GM18873 (cell line): ENCODE measurements around the gene RPS6KA1.

Source experiments
- ATAC-seq: cut with Tn5 transposase; IDR thresholded peaks from one replicate; pipeline ENCODE4 v1.9.1; 2021; ENCODE audit warnings: mild to moderate bottlenecking, moderate library complexity, moderate number of reproducible peaks; ENCODE audit not compliant: unreplicated experiment, low FRiP score

The RPS6KA1 gene

DNA sequence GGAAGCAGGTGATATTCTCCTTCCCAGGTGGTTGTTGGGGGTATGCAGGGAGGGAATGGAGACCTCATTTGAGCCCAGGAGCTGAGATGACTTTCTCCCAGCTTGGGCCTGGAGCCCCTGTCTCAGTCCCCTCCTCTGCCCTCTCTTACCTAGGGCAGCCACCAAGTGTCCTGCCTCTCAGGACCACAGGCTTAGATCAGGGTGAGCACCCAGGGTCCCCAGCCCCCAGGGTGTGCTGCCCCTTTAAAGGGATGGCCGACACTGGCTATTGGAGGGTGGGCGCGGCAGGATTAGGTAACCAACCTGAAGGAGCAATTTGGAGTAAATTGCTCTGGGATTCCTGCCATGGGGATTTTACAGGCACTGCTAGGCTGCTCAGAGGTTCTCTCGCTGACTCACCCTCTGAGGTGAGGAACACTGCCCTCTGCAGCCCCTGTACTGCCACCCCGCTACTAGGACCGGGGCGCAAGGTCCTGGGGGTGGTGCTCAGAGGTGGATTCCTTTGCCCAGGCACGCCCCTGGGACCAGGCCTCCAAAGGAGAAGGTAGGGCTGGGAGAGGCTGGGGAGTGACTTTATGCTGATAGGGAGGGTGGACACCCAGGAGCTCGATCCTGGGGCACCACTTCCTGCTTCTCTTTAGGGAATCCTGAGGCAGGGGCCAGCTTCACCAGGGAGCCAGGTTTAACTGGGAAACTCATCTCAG is 1.5 kb downstream of the RPS6KA1 start:
- ATAC-seq, result no peak

DNA sequence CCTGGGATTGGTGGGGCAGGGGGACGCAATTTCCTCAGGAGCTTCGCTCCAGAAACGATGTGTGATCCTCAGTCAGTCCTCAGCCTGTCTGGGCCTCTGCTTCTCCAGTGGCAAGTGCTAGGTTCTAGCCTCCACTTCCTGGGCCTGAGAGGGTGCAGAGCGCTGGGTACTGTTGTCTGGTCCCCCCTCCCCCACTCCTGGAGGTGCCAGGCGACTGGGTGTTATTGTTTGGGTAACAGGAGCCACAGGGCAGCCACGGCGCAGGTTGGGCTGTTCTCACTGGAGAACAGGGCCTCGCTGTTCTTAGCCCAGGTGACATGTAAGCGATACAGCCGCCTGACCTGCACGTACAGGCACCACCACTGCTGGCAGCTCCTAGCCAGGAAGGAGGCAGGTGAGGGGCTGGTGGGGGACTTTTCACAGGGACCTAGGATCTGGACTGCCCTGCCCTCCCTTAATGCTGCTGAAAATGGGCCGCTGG is 2.1 kb downstream of the RPS6KA1 start:
- ATAC-seq, result no peak

DNA sequence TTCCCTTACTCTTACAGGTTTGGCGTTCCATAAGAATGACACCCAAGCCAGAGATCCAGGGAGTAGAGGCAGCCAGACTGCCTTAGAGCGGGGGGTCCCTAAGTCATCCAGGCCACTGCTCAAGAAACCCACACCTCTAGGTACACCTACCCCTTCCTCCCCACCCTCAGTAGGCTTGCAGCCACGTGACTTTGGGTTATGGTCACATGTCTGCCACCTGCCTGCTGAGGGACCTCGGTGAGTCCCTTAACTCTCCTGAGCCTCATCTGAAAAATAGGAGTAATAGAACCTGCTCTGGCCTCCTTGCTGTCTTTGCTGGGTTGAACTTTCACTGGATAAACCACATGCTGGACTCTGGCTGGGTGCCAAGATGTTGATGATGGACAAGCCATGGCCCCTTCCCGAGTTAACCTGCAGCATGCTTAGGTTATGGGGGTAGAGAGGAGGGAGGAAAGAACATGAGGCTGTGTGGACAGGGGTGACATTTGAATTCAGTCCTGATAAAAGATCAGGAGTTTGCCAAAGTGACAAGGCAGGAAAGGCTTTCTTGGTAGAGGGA is 4.5 kb downstream of the RPS6KA1 start:
- no peak for ATAC-seq

DNA sequence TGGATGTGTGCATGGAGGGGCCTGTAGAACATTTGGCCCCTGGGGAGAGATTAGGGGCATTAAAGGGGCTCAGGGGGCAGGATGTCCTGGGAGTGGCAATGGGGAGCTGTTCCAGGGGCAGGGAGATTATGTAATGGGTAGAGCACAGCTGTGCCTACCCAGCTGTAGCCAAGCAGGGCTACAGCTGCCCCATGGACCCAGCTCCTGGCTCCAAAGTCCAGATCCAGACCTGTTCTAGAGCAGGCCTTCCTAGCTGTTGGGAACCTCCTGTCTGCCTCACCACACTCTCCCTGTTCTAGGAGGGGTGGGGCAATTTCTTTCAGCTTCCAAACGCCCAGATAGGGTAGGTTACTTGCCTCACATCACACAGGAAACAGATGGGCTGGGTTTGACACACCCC is 5.6 kb downstream of the RPS6KA1 start:
- ATAC-seq, result no peak

DNA sequence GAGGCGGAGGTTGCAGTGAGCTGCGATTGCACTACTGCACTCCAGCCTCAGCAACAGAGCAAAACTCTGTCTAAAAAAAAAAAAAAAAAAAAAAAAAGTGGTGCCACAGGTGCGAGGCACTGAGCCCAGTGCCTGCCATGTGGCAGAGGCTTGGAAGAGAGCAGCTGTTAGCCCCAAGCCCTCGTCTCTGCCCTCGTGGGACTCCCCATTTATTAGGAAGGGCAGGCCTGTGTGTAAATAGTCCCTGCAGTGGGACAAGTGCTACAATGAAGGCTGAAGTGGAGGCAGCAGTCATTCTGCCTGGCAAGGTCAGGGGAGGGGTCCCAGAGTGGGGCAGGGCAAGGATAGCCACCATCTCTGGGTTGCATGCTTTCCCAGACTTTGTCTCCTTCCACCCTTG is 6.5 kb downstream of the RPS6KA1 start:
- ATAC-seq, result no peak

DNA sequence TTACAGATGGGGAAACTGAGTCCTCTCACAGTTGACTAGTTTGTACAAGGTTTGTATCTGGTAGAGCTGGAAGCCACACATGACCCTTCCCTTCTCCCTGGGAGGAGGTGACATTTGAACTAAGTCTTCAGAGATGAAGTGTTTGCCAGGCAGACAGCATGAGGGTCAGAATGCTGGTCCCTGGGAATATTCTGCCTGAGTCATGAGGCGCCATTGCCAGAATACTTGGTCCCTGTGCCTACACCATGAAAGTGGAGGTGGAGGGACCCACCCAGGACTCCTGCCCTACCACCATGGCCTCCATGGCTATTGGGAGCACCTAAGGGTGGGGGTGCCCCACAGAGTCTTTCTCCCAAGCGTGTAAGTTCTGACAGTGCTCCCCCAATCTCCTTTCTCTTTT is 7.0 kb downstream of the RPS6KA1 start:
- no peak for ATAC-seq

DNA sequence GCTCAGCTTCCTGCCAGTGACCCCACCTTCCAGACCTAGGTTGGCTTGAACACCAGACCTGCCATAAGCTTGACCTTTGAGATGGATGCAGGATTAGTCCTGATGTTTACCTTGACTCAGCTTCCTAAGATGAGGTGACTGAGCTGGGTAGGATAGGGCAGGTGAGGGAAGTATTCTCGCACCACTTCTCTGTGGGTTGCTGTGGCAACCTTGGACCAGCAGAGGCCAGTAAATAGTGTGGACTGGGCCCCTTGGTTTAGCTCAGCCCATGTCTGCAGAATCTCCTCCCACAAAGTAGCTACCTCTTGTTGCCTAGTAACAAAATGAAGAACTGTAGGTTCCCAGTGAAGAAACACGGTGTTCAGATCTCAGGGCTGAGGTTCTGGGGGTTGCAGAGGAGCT is 8.4 kb downstream of the RPS6KA1 start:
- ATAC-seq, result no peak

DNA sequence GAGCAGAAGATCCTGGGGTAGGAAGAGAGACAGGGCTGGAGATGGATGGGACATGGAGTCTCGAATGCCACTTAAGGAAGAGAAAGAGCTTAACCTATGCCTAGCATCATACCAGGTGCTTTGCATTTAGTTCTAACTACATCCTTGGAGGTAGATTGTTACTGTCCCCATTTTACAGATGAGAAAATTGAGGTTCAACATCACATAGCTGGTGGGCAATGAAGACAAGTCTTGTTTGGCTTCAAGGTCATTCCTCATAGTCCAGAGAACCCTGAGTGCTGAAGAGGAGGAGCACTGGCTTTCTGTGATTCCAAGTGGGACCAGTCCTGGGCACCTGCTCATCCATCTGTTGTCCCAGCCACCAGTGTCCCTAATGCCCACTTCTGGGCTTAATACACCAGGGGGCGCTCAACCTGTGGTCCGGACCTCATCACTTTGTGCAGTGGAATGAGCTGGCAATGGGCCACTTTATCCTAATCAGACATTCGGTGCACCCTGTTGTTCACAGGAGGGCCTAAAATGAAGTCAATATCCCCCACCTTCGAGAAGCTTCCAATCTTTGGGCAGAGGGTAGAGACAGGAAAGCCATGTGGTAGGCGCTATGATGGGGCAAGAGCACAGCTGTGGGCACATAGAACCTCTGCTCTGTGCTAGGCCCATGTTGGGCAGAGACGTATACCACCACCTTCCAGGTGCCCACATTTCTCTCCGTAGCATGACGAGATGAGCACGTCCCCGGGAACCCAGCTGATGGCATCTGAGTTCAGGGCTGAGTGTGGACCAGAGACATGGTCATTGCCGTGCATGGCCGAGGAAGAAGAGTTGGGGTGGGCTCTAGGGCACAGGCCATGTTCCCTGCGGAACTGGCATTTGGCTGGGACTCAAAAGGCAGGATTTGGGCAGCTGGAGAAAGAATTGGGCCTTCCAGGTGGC is 9.2 kb downstream of the RPS6KA1 start:
- no peak for ATAC-seq

DNA sequence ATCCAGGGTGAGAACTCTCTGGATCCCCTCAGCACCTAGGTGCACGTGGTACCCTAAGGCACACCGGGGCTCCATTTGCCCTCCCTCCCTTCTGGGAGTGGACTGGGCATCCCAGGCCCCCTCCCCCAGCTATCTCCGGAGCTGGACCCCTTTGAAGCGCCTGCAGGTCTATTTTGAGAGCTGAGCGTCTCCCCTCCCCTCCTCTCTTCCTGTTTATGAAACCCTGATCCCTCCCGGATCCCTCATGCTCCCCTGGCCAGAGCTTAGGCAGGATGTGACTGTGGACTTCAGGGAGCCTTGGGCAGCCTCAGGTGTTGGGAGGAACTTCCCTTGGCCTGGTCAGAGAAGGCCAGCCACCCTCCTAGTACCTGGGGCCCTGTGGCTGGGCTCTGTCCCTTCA is 10.2 kb downstream of the RPS6KA1 start:
- no peak for ATAC-seq

DNA sequence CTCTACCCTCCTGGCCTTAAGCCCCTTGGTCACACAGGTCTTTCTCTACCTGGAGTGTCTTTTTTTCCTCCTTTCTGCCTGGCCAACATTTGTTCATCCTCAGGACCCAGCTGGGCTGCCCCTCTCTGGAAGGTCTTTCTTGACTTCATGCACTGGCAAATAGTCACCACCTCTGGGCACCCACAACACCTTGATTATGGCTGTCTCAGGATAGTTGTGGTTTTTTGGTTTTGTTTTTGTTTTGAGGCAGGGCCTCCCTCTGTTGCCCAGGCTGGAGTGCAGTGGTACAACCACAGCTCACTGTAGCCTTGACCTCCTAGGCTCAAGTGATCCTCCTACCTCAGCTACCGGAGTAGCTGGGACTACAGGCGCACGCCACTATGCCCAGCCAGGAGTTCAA is 10.8 kb downstream of the RPS6KA1 start:
- no peak for ATAC-seq

DNA sequence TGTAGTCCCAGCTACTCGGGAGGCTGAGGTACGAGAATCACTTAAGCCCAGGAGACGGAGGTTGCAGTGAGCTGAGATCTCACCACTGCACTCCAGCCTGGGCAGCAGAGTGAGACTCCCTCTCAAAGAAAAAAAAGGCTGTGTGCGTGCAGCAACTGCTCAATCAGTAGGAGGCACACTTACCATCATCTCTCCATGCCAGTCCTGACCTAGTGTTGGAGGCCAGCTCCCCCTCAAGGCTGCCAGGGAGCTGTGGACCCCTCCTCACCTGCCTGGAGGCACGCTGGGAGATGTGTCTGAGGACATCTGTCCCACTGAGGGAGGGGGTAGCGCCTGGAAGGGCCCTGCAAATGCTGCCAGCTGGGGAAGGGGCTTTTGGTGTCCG is 11.9 kb downstream of the RPS6KA1 start:
- ATAC-seq, result no peak

DNA sequence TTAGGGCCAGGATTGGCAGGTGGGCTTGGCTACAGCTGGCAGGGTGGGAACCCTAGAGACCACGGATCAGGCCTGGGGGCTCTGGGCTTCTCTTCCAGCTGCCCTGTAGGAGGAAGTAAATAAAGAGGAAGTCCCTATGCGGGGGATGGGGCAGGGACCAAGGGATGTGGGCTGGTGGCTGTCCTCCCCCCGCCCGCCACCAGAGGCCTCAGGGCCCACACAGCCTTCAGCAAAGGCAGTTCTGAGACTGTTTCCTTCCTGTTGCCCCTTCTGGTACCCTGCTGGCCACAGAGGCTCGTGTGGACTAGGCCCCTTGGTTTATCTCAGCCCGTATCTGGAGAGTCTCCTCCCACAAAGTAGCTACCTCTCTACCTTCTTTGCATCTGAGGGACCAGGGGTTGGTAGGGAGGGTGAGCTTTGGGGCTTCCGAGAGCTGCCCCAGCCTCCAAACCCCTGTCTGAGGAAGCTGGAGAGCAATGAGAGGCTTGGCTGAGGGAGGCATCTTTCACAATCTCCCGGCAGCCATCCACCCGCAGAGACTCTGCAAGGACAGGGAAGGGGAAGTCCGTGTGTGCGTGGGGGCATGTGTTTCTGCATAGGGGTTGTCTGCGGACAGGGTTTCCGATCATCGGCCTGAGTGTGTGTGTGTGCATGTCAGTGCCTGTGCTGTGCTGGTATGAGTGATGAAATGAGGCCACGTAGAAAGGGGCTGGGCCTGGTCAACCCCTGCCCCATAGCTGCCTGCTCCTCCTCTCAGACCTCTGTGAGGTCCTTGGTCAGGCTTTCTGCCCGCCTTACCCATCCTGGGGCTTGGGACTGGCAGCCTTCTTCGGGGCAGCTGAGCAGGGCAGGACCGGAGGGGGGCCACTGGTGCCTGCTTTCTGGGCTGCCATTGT is 12.5 kb downstream of the RPS6KA1 start:
- ATAC-seq, result peak; percentile 48

DNA sequence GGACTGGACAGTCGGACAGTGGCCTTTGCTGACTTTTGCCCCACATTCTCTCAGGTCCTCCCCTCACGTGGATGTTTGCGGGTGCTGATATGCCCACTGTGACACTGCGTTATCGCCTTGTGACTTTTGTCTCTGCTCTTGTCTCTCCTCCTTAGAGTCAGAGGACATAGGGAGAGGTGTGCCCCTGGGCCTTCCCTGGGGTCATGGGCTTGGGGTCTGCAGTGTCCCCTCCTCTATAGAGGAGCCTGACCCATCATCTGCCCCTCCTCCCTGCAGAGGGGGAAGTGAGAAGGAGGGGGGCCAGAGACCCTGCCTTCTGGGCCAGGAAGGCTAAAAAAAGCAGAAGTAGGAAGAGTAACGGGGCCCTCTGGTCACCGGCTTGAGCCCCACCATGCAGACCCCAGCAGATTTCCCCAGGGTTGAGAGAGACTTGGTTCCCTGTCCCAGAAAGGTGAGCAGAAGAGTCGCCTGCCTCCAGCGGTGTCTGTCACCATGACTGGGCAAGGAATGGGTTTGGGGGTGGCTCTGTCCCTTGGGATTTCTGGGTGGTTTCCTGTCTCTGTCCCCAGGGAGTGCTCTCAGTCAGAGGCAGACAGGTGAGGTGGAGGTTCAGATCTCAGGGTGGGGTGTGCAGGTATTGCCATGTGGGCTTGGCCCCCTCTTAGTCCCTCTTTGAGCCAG is 13.3 kb downstream of the RPS6KA1 start:
- no peak for ATAC-seq

DNA sequence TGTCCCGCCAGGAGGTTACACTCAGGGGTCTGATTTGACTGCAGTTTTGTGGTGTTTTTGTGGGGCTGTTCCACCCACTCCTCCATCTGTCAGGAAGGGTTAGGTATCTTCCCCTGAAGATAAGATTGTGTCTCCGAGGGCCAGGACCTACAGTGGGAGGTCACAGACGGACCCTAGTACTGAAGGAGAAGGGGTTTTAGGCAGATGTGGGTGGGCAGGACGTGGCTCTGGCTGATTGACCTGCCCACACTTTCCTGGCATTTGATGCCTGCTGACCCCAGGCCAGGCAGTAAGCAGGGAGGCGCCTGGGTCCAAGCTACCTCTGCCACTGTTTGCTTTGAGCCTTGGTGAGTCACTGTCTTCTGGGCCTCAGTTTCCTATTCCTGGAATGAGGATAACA is 13.9 kb downstream of the RPS6KA1 start:
- ATAC-seq, result no peak

DNA sequence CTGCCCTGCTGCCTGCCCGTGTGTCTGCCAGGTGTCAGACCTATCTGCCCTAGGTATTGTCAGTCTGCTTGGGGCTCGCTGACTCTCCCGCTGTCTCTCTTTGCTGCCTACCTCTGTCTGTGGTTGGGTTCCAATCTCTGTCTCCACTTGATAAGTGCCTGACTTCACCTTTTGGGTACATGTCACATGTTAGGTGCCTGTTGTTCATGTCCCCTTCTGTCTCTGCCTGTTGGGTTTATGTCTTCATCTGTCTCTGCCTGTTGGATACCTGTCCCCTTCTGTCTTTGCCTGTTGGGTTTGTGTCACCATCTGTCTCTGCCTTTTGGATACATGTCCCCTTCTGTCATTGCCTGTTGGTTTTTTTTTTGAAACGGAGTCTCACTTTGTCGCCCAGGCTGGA is 14.6 kb downstream of the RPS6KA1 start:
- no peak for ATAC-seq

DNA sequence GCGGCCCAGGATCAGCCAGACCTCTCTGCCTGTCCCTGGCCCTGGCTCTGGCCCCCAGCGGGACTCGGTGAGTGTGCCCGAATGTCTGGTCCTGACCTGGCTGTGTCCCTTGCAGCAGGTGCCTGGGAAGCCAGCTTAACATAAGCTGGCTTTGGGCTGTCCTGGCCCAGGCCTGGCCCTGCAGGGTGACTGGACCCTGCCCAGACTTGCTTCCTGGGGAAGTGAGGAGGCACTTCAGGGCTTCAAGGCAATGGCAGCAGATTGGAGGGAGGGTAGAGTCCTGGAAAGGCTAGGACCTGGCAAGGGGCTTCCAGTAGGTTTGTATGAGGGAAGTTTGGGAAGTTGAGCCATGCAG is 16.4 kb downstream of the RPS6KA1 start:
- ATAC-seq, result peak; percentile 1

DNA sequence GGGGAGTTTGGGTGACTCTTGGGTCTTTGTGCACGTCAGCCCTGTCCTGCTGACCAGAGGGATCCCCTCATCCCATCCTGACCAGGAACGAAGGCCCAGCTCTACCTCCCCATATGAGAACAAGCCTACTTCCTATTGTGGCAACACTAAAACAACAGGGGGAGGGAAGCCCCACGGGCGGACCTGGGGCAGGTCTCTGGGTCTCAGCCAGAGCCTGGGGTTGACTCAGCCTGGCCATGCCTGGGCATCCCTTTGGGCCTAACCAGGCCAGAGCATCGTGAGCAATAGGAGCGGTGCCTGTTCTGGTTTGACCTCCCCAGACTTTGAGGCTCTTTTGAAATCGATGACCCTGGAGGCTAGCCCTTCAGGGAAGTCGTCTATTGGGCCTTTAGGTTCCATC is 16.8 kb downstream of the RPS6KA1 start:
- no peak for ATAC-seq

DNA sequence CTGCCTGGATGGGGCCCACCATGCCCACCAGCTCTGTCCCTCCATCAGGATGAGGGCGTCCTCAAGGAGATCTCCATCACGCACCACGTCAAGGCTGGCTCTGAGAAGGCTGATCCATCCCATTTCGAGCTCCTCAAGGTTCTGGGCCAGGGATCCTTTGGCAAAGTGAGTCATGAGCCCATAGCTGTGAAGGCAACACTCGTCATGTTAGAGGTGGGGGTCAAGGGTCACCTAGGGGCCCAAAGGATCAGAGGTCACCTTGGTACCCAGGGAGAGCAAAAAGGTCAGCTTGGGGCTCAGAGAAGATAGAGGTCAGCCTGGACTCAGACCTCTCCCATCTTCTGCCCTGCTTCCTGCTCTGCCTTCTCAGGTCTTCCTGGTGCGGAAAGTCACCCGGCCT is 17.3 kb downstream of the RPS6KA1 start:
- no peak for ATAC-seq

DNA sequence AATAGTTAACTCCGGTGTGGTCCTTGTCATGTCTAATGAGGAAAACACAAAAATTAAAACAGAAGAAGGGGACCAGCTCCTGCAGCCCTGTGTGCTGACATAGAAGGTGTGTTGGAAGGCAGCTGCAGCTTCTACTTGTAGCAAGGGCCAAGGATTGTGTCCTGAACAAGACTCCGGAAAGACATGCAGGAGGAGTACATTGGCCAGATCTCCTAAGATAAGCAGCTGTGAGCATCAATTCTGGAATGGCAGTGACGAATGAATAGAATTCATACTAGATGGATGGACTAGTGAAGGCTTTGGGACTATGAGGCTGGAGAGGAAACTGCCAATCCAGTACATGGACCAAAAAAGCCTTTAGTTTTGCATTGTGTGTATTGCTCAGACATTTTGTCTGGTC is 19.3 kb downstream of the RPS6KA1 start:
- no peak for ATAC-seq

DNA sequence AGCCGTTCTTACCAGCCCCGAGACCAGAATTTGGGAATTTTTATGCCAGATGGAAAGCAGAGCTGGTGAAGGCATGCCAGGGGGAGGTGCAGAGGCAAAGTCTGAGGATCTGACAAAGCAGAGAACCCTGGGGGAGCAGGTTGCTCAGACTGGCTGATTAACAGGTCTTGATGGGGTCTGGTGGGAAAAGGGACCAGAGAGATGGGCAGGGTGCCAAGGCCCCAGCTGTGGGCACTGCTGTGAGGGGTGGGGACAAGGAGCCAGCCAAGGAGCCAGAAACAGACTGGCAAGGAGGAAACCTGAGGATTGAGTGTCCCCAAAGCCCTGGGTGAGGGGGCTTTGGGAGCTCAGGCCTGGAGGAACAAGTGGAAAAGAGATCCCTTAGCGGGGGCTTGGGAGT is 21.4 kb downstream of the RPS6KA1 start:
- ATAC-seq, result no peak
